Fibroblast of lung (primary cell): ENCODE data around the gene CDKN1A. TPM values are rescaled to one million over a fixed set of nuclear protein-coding genes. Genes with fewer than 3 reads are reported as not detected.

Source experiments
- DNase-seq, 2 donors: peaks; one replicate each; pipeline versions ENCODE4 v3.0.0 to v3.0.0-alpha.2; 2010; ENCODE audit warnings: low read depth in 2 of 2
- H2AFZ ChIP-seq: 2 replicates; pipeline ENCODE4 v1.5.1; 2012; ENCODE audit warnings: low read length, control low read depth, inconsistent platforms
- H3K27ac ChIP-seq: 2 replicates; pipeline ENCODE4 v1.5.1; 2011; ENCODE audit warnings: low read length, control low read depth; ENCODE audit not compliant: insufficient read depth
- H3K27me3 ChIP-seq: 2 replicates; pipeline ENCODE4 v1.5.1; 2011; ENCODE audit warnings: mild to moderate bottlenecking, low read length; ENCODE audit not compliant: control insufficient read depth, insufficient read depth
- H3K36me3 ChIP-seq: 2 replicates; pipeline ENCODE4 v1.5.1; 2011; ENCODE audit warnings: low read length; ENCODE audit not compliant: control insufficient read depth, insufficient read depth
- H3K4me1 ChIP-seq: 2 replicates; pipeline ENCODE4 v1.5.1; 2011; ENCODE audit warnings: low read length; ENCODE audit not compliant: control insufficient read depth, insufficient read depth; ENCODE audit errors: extremely low read depth
- H3K4me2 ChIP-seq: 2 replicates; pipeline ENCODE4 v1.5.1; 2011; ENCODE audit warnings: low read length, control low read depth; ENCODE audit not compliant: insufficient read depth; ENCODE audit errors: extremely low read depth
- H3K4me3 ChIP-seq, 4 experiments: fragments of 200-600 bp in 1 of 4; sonication (generic) in 1 of 4; replicated peaks in 1 of 4; 2 replicates each; pipeline ENCODE4 v1.5.1; 2011 to 2016; ENCODE audit warnings: low read length in 4 of 4, low read depth in 3 of 4, mild to moderate bottlenecking in 3 of 4, control low read depth in 2 of 4, inconsistent platforms in 1 of 4, mixed read lengths in 1 of 4; ENCODE audit not compliant: insufficient read depth in 1 of 4; ENCODE audit errors: control extremely low read depth in 1 of 4
- H3K79me2 ChIP-seq: 2 replicates; pipeline ENCODE4 v1.5.1; 2012; ENCODE audit warnings: mild to moderate bottlenecking, low read length, inconsistent platforms; ENCODE audit not compliant: control insufficient read depth, insufficient read depth
- H3K9ac ChIP-seq: 2 replicates; pipeline ENCODE4 v1.5.1; 2011; ENCODE audit warnings: mild to moderate bottlenecking, low read length, control low read depth; ENCODE audit not compliant: insufficient read depth
- H3K9me3 ChIP-seq: 2 replicates; pipeline ENCODE4 v1.5.1; 2012; ENCODE audit warnings: low read depth, low read length; ENCODE audit not compliant: control insufficient read depth, insufficient read depth
- H4K20me1 ChIP-seq: 2 replicates; pipeline ENCODE4 v1.5.1; 2011; ENCODE audit warnings: low read length; ENCODE audit not compliant: control insufficient read depth, insufficient read depth; ENCODE audit errors: extremely low read depth
- EZH2 ChIP-seq: IDR thresholded peaks from 2 replicates; pipeline ENCODE4 v1.5.1; 2012; ENCODE audit warnings: low read length, control low read depth, mild to moderate bottlenecking; ENCODE audit errors: missing control alignments
- polyA plus RNA-seq, 2 donors: library from polyadenylated mRNA; depleted of rRNA in 1 of 2; stranded (reverse) in 1 of 2; unstranded in 1 of 2; fragments of >200 nt; gene quantifications; 2 replicates each; pipeline ENCODE4 v1.2.1, GENCODE V29; 2011 to 2012; ENCODE audit warnings: missing spikeins in 1 of 2
- total RNA-seq: library from RNA; depleted of rRNA; stranded (reverse); fragments of >200 nt; gene quantifications from 2 replicates; pipeline ENCODE4 v1.2.1, GENCODE V29; 2014
- TF ChIP-seq, protein P1 (sequence below), 2 donors: IDR thresholded peaks in 1 of 2; conservative IDR thresholded peaks in 1 of 2; 1 replicate in 1 of 2; 2 replicates in 1 of 2; pipeline ENCODE4 v1.5.1; 2011 to 2012; ENCODE audit warnings: low read length in 2 of 2, control low read depth in 1 of 2, inconsistent platforms in 1 of 2, low read depth in 1 of 2, mild to moderate bottlenecking in 1 of 2

CDKN1A gene
- total and polyA plus RNA-seq, 2 donors (not counting 1 experiment from before 2014, with no cell fraction given): 166 to 900 TPM

DNA sequence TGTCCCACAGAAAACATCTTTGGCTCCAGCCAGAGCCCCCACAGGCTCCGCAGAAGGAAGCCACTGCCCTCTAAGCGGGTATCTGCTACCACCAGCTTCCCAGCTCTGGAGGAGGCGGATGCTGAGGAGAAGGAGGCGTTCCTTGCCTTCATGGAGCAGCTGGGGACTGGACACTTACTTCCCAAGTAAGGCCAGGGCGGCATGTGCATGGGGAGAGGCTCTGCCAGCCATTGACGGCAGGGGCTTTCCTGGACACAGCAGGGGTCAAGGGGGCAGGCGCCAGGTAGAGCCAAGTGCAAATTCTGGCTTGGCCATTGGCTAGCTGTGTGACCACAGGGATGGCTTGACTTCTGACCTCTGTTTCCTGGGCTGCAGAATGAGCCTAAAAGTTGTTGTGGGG lies 37.0 kb downstream of the CDKN1A start:
- TF ChIP-seq, protein P1, sequence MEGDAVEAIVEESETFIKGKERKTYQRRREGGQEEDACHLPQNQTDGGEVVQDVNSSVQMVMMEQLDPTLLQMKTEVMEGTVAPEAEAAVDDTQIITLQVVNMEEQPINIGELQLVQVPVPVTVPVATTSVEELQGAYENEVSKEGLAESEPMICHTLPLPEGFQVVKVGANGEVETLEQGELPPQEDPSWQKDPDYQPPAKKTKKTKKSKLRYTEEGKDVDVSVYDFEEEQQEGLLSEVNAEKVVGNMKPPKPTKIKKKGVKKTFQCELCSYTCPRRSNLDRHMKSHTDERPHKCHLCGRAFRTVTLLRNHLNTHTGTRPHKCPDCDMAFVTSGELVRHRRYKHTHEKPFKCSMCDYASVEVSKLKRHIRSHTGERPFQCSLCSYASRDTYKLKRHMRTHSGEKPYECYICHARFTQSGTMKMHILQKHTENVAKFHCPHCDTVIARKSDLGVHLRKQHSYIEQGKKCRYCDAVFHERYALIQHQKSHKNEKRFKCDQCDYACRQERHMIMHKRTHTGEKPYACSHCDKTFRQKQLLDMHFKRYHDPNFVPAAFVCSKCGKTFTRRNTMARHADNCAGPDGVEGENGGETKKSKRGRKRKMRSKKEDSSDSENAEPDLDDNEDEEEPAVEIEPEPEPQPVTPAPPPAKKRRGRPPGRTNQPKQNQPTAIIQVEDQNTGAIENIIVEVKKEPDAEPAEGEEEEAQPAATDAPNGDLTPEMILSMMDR (conservative IDR thresholded peaks at IDR 0.05 in 1 of 2, IDR thresholded peaks at IDR 0.05 in 1 of 2; ENCODE audit: low read depth in 1 of 2, low read length in 2 of 2): no peak
- no peak for TF ChIP-seq EZH2
- H3K79me2 ChIP-seq: no peaks in the 10 kb centered on the region
- H2AFZ ChIP-seq: no peak overlapping the region

DNA sequence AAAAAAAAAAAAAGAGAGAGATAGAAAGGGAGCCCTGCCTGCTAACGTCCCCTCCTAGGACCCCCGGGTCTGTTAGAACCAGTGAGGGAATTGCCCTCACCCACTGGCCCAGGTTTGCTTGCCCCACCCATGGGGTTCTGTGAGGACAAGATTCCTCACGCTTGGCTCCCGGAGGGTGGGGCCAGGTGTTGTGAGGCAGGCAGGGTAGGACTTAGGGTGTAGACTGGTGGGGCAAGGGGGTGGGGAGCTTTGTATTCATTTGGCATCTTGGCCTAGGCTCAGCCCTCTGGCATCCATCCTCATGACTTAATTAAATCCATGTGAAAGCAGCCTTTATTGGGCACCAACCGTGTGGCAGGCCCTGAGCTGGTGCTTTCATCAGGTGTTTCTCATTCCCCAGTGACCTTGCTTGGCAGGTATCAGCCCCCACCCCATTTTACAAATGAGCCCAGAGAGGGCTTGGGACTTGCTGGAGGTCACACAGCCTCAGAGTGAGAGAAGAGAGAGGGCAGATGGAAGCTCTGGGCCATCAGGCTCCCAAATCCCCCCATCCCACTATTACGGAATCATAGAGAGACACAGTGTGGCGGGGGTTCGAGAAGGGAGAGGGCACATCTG lies 38.1 kb downstream of the CDKN1A start:
- H3K9me3 ChIP-seq: no peaks in the 10 kb centered on the region
- H3K9ac ChIP-seq: no peak overlapping the region
- no peak overlapping the region for H3K27ac ChIP-seq
- H3K79me2 ChIP-seq: no peaks in the 10 kb centered on the region
- no peaks in the 10 kb centered on the region for H3K36me3 ChIP-seq
- no peak overlapping the region for H2AFZ ChIP-seq
- DNase-seq: no peak
- no peak overlapping the region for H3K4me2 ChIP-seq
- no peak overlapping the region for H3K4me3 ChIP-seq
- no peaks in the 10 kb centered on the region for H4K20me1 ChIP-seq
- peaks cover 9% of the 10 kb centered on the region for H3K27me3 ChIP-seq
- no peaks in the 10 kb centered on the region for H3K4me1 ChIP-seq
- TF ChIP-seq, protein P1 (conservative IDR thresholded peaks at IDR 0.05 in 1 of 2, IDR thresholded peaks at IDR 0.05 in 1 of 2; ENCODE audit: low read depth in 1 of 2, low read length in 2 of 2): no peak
- no peak for TF ChIP-seq EZH2

More for the DNA sequence above, 37.0 kb downstream of the CDKN1A start:
- no peaks in the 10 kb centered on the region for H3K4me1 ChIP-seq
- H3K27me3 ChIP-seq: peaks cover 9% of the 10 kb centered on the region
- no peak overlapping the region for H3K4me2 ChIP-seq
- H3K27ac ChIP-seq: no peak overlapping the region
- no peaks in the 10 kb centered on the region for H3K36me3 ChIP-seq
- no peaks in the 10 kb centered on the region for H3K9me3 ChIP-seq
- no peak overlapping the region for H3K9ac ChIP-seq
- no peak for DNase-seq
- H3K4me3 ChIP-seq: no peak overlapping the region
- no peaks in the 10 kb centered on the region for H4K20me1 ChIP-seq

DNA sequence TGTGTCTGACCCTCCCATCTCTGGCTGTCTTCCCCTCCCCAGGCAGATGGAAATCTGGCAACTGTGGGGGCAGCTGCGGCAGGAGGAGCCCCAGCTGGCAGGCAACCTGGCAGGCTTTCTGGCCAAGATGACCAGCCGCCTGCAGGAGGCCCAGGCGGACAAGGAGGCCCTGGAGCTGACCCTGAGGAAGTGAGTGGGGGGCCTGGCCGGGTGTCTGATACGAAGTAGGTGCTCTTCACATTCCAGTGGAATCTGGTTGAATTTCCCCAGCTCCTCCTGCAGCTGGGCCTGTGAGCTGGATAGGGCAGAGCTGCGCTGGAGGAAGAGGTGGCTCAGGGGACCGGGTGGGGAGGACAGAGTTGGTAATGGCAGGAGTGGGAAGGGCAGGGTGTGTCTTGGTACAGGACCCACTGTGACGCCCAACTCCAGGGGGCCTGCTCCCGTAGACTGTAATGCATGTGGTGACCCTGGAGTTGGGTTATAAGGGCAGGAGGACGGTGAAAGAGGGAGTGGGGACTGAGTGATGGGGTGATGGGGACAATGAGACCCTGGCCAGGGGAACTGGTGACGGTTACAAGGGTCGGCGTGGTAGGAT lies 38.8 kb downstream of the CDKN1A start:
- Histone ChIP-seq H4K20me1 (no peaks in the 10 kb centered on the region), H3K27ac (no peak overlapping the region), H3K79me2 (no peaks in the 10 kb centered on the region), H3K27me3 (peaks cover 9% of the 10 kb centered on the region), H2AFZ (no peak overlapping the region), H3K9me3 (no peaks in the 10 kb centered on the region), H3K4me1 (no peaks in the 10 kb centered on the region), H3K9ac (no peak overlapping the region), H3K36me3 (no peaks in the 10 kb centered on the region), H3K4me2 (no peak overlapping the region), H3K4me3 (no peak overlapping the region)
- no peak for TF ChIP-seq EZH2
- TF ChIP-seq, protein P1 (conservative IDR thresholded peaks at IDR 0.05 in 1 of 2, IDR thresholded peaks at IDR 0.05 in 1 of 2; ENCODE audit: low read depth in 1 of 2, low read length in 2 of 2): no peak
- DNase-seq: no peak
